ENCODE measurements around the gene ZNF606.

Gene ZNF606

DNA sequence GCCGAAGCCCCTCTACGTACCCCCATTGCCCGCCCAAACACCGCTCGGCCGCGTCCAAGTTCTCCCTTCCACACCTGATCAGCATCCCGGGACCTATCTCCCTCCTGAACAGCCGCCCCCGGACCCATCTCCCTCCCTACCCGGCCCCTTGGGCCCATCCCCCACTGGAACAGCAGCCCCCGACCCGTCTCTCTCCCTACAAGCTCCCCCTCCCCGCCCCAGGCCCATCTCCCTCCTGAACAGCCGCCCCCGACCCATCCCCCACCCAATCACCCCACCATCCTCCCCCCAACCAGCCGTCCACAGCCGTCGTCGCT is 31.8 kb upstream of the ZNF606 start:
- Histone ChIP-seq H3K27ac (ENCODE audit: low read length) (no peak overlapping the region), H3K9me3 (replicated peaks; ENCODE audit: insufficient read depth, low read length) (no peaks in the 10 kb centered on the region)

DNA sequence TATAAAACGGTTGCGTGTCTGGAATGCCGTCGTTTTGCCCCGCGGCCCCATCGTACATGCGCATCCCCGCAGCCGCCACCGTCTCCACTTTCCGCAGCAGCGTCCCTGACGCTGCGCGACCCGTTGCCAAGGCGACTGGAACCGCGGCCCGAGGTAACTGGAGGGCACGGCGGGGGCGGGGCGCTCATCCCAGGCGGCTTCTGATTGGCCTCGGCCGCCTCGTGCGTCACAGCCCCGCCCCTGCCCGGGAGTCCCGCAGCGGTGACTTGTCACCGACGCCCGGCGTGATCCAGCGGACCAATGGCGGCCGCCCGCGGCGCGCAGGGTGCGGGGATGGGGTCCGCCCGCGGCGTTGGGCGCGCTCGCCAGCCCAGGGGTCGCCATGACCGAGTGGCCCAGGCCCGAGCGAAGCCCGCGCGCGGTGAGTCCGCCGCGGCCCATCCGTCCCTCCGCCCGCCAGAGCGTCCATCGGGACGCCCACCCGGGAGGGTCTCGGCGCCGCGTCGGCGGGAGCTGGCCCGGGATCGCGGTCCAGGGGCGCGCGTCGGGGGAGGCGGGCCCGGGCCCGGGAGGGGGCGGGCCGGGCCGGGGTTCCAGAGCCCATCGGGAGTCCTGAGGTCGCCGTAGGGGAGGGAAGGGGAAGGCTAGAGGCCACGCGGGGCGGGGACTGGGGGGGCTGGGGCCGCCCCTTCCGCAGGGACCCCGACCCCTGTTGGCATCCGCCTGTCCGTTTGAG is 31.3 kb upstream of the ZNF606 start, which contains the start of gene ZSCAN1:
ZSCAN1 (plus strand) TSS at position 285 of the 736 bp plus-strand sequence. CDS start 3,812 bp downstream, outside the sequence.
- Histone ChIP-seq H3K4me2 (ENCODE audit: low read depth, low read length) (no peak within 1 kb of the TSS), H3K9ac (ENCODE audit: low read length) (no peak within 1 kb of the TSS)

More for the DNA sequence above, 31.8 kb upstream of the ZNF606 start:
- no peaks in the 10 kb centered on the region for H3K27me3 ChIP-seq (replicated peaks; ENCODE audit: insufficient read depth, low read length)
- H3K4me1 ChIP-seq (ENCODE audit: low read length) = no peaks in the 10 kb centered on the region
- H4K20me1 ChIP-seq (ENCODE audit: insufficient read depth, low read length) = no peaks in the 10 kb centered on the region
- no peaks in the 10 kb centered on the region for H3K9me2 ChIP-seq (replicated peaks; ENCODE audit: insufficient read depth, low read length)
- H3K4me2 ChIP-seq (ENCODE audit: low read depth, low read length) = no peak overlapping the region
- no peak for DNase-seq
- no peak for TF ChIP-seq EZH2phosphoT487 (IDR thresholded peaks at IDR 0.05; ENCODE audit: low read length)
- TF ChIP-seq EZH2 (optimal IDR thresholded peaks at IDR 0.05; ENCODE audit: low read depth, low read length) = no peak
- TF ChIP-seq, protein P1, sequence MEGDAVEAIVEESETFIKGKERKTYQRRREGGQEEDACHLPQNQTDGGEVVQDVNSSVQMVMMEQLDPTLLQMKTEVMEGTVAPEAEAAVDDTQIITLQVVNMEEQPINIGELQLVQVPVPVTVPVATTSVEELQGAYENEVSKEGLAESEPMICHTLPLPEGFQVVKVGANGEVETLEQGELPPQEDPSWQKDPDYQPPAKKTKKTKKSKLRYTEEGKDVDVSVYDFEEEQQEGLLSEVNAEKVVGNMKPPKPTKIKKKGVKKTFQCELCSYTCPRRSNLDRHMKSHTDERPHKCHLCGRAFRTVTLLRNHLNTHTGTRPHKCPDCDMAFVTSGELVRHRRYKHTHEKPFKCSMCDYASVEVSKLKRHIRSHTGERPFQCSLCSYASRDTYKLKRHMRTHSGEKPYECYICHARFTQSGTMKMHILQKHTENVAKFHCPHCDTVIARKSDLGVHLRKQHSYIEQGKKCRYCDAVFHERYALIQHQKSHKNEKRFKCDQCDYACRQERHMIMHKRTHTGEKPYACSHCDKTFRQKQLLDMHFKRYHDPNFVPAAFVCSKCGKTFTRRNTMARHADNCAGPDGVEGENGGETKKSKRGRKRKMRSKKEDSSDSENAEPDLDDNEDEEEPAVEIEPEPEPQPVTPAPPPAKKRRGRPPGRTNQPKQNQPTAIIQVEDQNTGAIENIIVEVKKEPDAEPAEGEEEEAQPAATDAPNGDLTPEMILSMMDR (IDR thresholded peaks at IDR 0.05; ENCODE audit: low read length) = no peak
- H3F3A ChIP-seq (ENCODE audit: insufficient read depth, low read length) = no peaks in the 10 kb centered on the region
- H3K9ac ChIP-seq (ENCODE audit: low read length) = no peak overlapping the region
- no peak overlapping the region for H2AFZ ChIP-seq (ENCODE audit: low read length)
- no peaks in the 10 kb centered on the region for H3K79me2 ChIP-seq (ENCODE audit: low read length)
- no peaks in the 10 kb centered on the region for H3K36me3 ChIP-seq (replicated peaks; ENCODE audit: insufficient read depth, low read length)
- H3K4me3 ChIP-seq (ENCODE audit: low read length) = no peak overlapping the region

DNA sequence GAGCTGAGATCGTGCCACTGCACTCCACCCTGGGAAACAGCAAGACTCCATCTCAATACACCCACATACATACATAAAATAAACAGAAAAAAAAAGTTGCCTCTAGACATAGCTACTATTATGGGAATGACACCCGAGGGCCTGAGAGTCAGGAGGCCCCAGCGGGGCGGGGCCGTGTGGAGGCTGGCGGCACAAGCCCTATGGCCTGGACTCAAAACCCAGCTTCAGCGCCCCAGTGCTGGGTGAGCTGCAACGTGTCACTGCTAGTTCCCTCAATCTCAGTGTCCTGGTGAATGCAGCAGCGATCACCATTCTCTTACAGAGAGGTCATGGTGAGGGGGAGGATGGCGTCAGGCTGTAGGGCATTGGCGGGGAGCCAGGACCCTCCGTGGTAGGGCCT is 22.0 kb upstream of the ZNF606 start:
- Histone ChIP-seq H3K9me2 (replicated peaks; ENCODE audit: insufficient read depth, low read length) (no peaks in the 10 kb centered on the region), H3K9ac (ENCODE audit: low read length) (no peak overlapping the region), H2AFZ (ENCODE audit: low read length) (no peak overlapping the region), H4K20me1 (ENCODE audit: insufficient read depth, low read length) (no peaks in the 10 kb centered on the region), H3K9me3 (replicated peaks; ENCODE audit: insufficient read depth, low read length) (no peaks in the 10 kb centered on the region), H3K27ac (ENCODE audit: low read length) (no peak overlapping the region), H3K4me1 (ENCODE audit: low read length) (no peaks in the 10 kb centered on the region), H3F3A (ENCODE audit: insufficient read depth, low read length) (no peaks in the 10 kb centered on the region), H3K4me3 (ENCODE audit: low read length) (no peak overlapping the region), H3K36me3 (replicated peaks; ENCODE audit: insufficient read depth, low read length) (no peaks in the 10 kb centered on the region), H3K27me3 (replicated peaks; ENCODE audit: insufficient read depth, low read length) (no peaks in the 10 kb centered on the region), H3K4me2 (ENCODE audit: low read depth, low read length) (no peak overlapping the region), H3K79me2 (ENCODE audit: low read length) (no peaks in the 10 kb centered on the region)
- DNase-seq = no peak
- TF ChIP-seq, protein P1 (IDR thresholded peaks at IDR 0.05; ENCODE audit: low read length) = no peak
- TF ChIP-seq EZH2 (optimal IDR thresholded peaks at IDR 0.05; ENCODE audit: low read depth, low read length) = no peak
- no peak for TF ChIP-seq EZH2phosphoT487 (IDR thresholded peaks at IDR 0.05; ENCODE audit: low read length)

More for the DNA sequence above, 31.3 kb upstream of the ZNF606 start, which contains the start of gene ZSCAN1:
- H3K4me3 ChIP-seq (ENCODE audit: low read length) = no peak within 1 kb of the TSS
- TF ChIP-seq, protein P1 (IDR thresholded peaks at IDR 0.05; ENCODE audit: low read length) = no peak
- TF ChIP-seq EZH2 (optimal IDR thresholded peaks at IDR 0.05; ENCODE audit: low read depth, low read length) (no peak), EZH2phosphoT487 (IDR thresholded peaks at IDR 0.05; ENCODE audit: low read length) (no peak)
- H3K4me1 ChIP-seq (ENCODE audit: low read length) = no peaks in the 10 kb centered on the region
- no peak within 1 kb of the TSS for H3K27ac ChIP-seq (ENCODE audit: low read length)
- H4K20me1 ChIP-seq (ENCODE audit: insufficient read depth, low read length) = no peaks in the 10 kb centered on the region
- no peak for DNase-seq
- no peaks in the 10 kb centered on the region for H3F3A ChIP-seq (ENCODE audit: insufficient read depth, low read length)
- H3K9me2 ChIP-seq (replicated peaks; ENCODE audit: insufficient read depth, low read length) = no peaks in the 10 kb centered on the region
- H2AFZ ChIP-seq (ENCODE audit: low read length) = no peak within 1 kb of the TSS
- H3K9me3 ChIP-seq (replicated peaks; ENCODE audit: insufficient read depth, low read length) = no peaks in the 10 kb centered on the region
- H3K79me2 ChIP-seq (ENCODE audit: low read length) = no peaks in the 10 kb centered on the region
- H3K36me3 ChIP-seq (replicated peaks; ENCODE audit: insufficient read depth, low read length) = no peaks in the 10 kb centered on the region
- H3K27me3 ChIP-seq (replicated peaks; ENCODE audit: insufficient read depth, low read length) = no peaks in the 10 kb centered on the region

Data from MM.1S (cell line).